Kidney epithelial cell (primary cell): Measurements from ENCODE around the gene IFT20. TPM values are rescaled to one million over a fixed set of nuclear protein-coding genes. Genes with fewer than 3 reads are reported as not detected.
A peak's percentile ranks its signal among the peaks of the same experiment; 100 is the strongest.

Experiments used
- DNase-seq: peaks from one replicate; pipeline ENCODE4 v3.0.0-alpha.2; 2010; ENCODE audit warnings: low read depth
- H3K27me3 ChIP-seq: 2 replicates; pipeline ENCODE4 v1.6.0; 2011; ENCODE audit warnings: low read length; ENCODE audit not compliant: control insufficient read depth, insufficient read depth
- H3K36me3 ChIP-seq: 2 replicates; pipeline ENCODE4 v1.5.1; 2011; ENCODE audit warnings: low read length; ENCODE audit not compliant: control insufficient read depth, insufficient read depth
- H3K4me3 ChIP-seq: 2 replicates; pipeline ENCODE4 v1.5.1; 2011; ENCODE audit warnings: low read depth, mild to moderate bottlenecking, control low read depth, low read length
- CTCF ChIP-seq: IDR thresholded peaks from 2 replicates; pipeline ENCODE4 v1.5.1; 2011; ENCODE audit warnings: mild to moderate bottlenecking, moderate library complexity, low read length, control low read depth, inconsistent platforms; ENCODE audit not compliant: insufficient read depth, poor library complexity, severe bottlenecking
- total RNA-seq: library from RNA; depleted of rRNA; stranded (reverse); fragments of >200 nt; gene quantifications from 2 replicates; pipeline ENCODE4 v1.2.3, GENCODE V29; 2015

The IFT20 gene
- total RNA-seq, 1 donor from 2014 or later: 39.7 TPM

GRCh38 chr17:28282596-28282995 is 52.7 kb downstream of the IFT20 start:
- no peaks in the 10 kb centered on the region for H3K27me3 ChIP-seq
- DNase-seq: peak; percentile 67
- H3K36me3 ChIP-seq: no peaks in the 10 kb centered on the region
- no peak overlapping the region for H3K4me3 ChIP-seq
- TF ChIP-seq CTCF: no peak

- no peak for TF ChIP-seq CTCF
- no peak overlapping the region for H3K4me3 ChIP-seq
- DNase-seq: no peak
- peaks cover 9% of the 10 kb centered on the region for H3K27me3 ChIP-seq
- H3K36me3 ChIP-seq: no peaks in the 10 kb centered on the region
Observed at GRCh38 chr17:28280826-28281225, 54.4 kb downstream of the IFT20 start.

- TF ChIP-seq CTCF: no peak
- no peak overlapping the region for H3K4me3 ChIP-seq
- H3K27me3 ChIP-seq: peaks cover 15% of the 10 kb centered on the region
- DNase-seq: no peak
- no peaks in the 10 kb centered on the region for H3K36me3 ChIP-seq
Observed at GRCh38 chr17:28279411-28279810, 55.9 kb downstream of the IFT20 start.

Other genes starting within 250 kb of the IFT20 start
- 25.1 and 25.6 TPM in 2 replicates for gene TMEM97, start 16.3 kb downstream of the IFT20 start, total RNA-seq
- 85.9 and 99.7 TPM in 2 replicates for gene TNFAIP1, start 289 bp upstream of the IFT20 start, total RNA-seq
- 103 and 118 TPM in 2 replicates for gene POLDIP2, start 22.1 kb upstream of the IFT20 start, total RNA-seq
- gene SEBOX, start 29.7 kb upstream of the IFT20 start, total RNA-seq: not detected in 2 replicates
- gene VTN, start 34.8 kb upstream of the IFT20 start, total RNA-seq: 0.27 TPM in 1 of 2 replicates, not detected in the other
- gene SARM1, start 36.2 kb upstream of the IFT20 start, total RNA-seq: 10.1 and 12.0 TPM in 2 replicates
- 5.2 and 6.2 TPM in 2 replicates for gene SLC46A1, start 70.7 kb upstream of the IFT20 start, total RNA-seq
- not detected in 2 replicates for gene SLC13A2, start 138.2 kb upstream of the IFT20 start, total RNA-seq
- not detected in 2 replicates for gene FOXN1, start 170.9 kb upstream of the IFT20 start, total RNA-seq
- 40.6 and 49.4 TPM in 2 replicates for gene UNC119, start 217.2 kb upstream of the IFT20 start, total RNA-seq
- 52.9 and 65.2 TPM in 2 replicates for gene PIGS, start 236.1 kb upstream of the IFT20 start, total RNA-seq
- 20.8 and 30.3 TPM in 2 replicates for gene ALDOC, start 241.4 kb upstream of the IFT20 start, total RNA-seq